ENCODE measurements around the gene ZNF778.

Gene ZNF778

DNA sequence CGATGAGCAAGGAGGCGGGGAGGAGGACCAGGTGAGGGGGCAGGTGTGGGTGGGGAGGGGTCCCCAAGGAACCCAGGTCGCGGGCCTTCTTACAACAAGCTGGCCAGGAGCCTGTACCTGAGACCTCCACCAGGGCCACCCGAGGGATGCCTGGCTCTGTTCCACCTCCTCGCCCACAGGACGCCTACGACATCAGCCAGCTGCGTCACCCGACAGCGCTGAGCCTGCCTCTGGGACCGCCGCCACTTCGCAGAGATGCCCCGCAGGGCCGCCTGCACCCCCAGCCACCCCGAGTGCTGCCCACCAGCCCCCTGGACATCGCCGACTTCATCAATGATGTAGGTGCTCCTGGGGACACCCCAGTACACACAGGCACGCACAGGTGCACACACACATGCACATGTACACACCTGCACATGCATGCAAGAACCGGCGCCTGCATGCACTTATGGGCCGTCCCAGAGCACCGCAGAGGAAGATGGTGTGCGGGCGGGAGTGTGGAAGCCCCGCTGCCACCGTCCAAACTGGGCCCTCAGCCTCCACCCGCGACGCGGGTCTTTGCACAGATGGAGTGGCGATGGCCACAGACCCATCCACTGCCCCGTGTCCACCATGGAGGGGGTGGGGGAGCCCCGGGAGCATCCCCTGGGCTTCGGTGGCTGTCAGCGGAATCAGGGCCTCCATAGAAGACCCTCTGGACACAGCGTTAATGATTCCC lies 23.8 kb upstream of the ZNF778 start:
- FAIRE-seq (no peak), DNase-seq (ENCODE audit: insufficient read length, low spot score) (no peak)
- no peak for TF ChIP-seq PAX5 (IDR thresholded peaks at IDR 0.05; ENCODE audit: insufficient read depth, low read length, severe bottlenecking)
- no peak for TF ChIP-seq POLR2A (IDR thresholded peaks at IDR 0.05; ENCODE audit: low read depth, low read length)
- no peak for TF ChIP-seq POLR2AphosphoS5 (IDR thresholded peaks at IDR 0.05; ENCODE audit: low read depth, low read length)
- TF ChIP-seq POU2F2 (IDR thresholded peaks at IDR 0.05; ENCODE audit: low read depth, low read length): no peak
- no peak for TF ChIP-seq TAF1 (IDR thresholded peaks at IDR 0.05; ENCODE audit: low read depth, low read length)
- TF ChIP-seq SPI1 (IDR thresholded peaks at IDR 0.05; ENCODE audit: low read depth, low read length): no peak

DNA sequence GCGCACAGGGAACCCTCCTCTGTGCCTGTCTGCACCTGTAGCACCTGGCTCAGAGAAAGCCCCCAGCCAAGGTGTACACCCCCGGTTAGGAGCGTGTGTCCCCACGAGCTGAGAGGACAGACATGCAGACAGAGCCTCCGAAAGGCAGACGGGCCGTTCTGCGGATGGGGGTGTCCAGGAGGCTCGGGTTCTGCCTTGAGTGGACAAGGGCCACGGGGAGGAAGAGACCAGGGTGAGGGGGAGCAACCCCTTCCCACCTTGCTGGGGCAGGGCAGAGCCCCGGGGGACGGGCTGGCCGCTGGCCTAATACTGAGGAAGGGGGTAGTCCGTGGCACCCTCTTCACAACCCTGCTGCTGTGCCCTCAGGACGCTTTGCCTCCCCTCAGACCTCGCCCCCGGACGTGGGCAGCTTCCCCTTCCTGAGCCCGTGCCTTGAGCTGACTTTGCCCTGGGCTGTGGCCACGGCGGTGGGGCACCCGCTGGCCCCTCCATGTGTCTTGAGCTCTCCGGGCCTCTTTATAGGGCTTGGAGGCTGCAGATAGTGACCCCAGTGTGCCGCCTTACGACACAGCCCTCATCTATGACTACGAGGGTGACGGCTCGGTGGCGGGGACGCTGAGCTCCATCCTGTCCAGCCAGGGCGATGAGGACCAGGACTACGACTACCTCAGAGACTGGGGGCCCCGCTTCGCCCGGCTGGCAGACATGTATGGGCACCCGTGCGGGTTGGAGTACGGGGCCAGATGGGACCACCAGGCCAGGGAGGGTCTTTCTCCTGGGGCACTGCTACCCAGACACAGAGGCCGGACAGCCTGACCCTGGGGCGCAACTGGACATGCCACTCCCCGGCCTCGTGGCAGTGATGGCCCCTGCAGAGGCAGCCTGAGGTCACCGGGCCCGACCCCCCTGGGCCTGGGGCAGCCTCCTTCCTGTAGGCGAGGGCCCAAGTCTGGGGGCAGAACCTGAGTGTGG lies 22.9 kb upstream of the ZNF778 start:
- FAIRE-seq (no peak), DNase-seq (ENCODE audit: insufficient read length, low spot score) (no peak)
- TF ChIP-seq SPI1 (IDR thresholded peaks at IDR 0.05; ENCODE audit: low read depth, low read length) (no peak), POLR2AphosphoS5 (IDR thresholded peaks at IDR 0.05; ENCODE audit: low read depth, low read length) (no peak), POU2F2 (IDR thresholded peaks at IDR 0.05; ENCODE audit: low read depth, low read length) (no peak), POLR2A (IDR thresholded peaks at IDR 0.05; ENCODE audit: low read depth, low read length) (no peak), TAF1 (IDR thresholded peaks at IDR 0.05; ENCODE audit: low read depth, low read length) (no peak)

DNA sequence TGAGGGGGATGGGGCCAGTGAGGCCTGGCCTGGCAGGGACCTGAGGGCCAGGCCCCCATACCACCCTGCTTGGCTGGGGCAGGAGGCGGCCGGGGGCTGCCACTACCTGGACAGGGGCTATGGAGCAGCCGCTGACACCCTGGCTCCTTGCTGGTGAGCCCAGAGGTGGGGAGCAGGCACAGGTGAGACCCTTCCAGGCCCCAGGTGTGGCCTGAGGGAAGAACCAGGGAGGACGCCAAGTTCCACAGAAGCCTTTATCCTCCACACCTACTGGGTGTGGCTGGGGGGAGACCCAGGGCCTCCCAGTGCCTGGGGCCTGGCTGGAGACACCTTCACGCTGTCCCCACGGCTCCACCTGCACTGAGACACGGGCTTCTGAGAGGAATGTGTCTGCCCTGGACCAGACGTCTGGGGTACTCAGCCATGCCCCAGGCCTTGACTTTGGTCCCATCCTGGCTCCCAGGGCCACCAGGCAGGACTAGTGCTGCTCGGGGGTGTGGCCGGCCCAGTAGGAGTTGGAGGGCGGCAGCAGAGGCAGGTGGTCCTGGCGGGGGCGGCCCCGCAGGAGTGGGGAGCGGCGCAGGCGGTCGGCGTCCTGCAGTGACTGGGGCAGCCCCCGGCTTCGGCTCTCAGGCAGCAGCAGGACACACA lies 21.9 kb upstream of the ZNF778 start:
- FAIRE-seq (no peak), DNase-seq (ENCODE audit: insufficient read length, low spot score) (no peak)
- no peak for TF ChIP-seq POLR2A (IDR thresholded peaks at IDR 0.05; ENCODE audit: low read depth, low read length)
- no peak for TF ChIP-seq PAX5 (IDR thresholded peaks at IDR 0.05; ENCODE audit: insufficient read depth, low read length, severe bottlenecking)
- TF ChIP-seq POU2F2 (IDR thresholded peaks at IDR 0.05; ENCODE audit: low read depth, low read length): no peak
- no peak for TF ChIP-seq SPI1 (IDR thresholded peaks at IDR 0.05; ENCODE audit: low read depth, low read length)
- TF ChIP-seq TAF1 (IDR thresholded peaks at IDR 0.05; ENCODE audit: low read depth, low read length): no peak
- TF ChIP-seq POLR2AphosphoS5 (IDR thresholded peaks at IDR 0.05; ENCODE audit: low read depth, low read length): no peak

DNA sequence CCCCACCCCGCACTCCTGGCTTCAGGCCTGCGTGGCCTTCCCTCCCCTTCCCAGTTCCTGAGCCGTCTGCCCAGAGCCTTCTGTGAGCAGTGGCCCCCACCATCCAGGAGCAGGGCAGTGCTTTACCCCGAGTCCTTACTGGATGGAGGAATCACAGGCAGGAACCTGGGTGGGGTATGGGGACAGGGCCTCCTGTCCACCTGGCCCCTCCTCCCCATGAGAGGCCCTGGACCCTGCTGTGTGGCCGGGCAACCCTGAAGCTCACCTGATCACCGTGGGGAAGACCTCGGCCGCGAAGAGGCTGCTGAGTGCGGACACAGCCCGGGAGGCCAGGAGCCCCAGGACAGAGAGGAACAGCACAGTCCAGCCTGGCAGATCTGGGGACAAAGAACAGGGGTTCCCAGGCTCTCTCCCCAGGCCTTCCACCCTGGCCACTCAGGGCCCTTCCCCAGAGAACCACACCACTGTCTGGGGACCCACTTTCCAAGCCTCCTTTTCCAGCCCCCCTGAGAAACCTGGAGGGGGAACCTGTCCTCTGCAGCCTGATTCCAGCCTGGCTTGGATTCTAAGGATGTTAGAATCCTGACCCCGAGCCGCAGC lies 20.4 kb upstream of the ZNF778 start:
- FAIRE-seq: no peak
- DNase-seq (ENCODE audit: insufficient read length, low spot score): no peak
- TF ChIP-seq POLR2A (IDR thresholded peaks at IDR 0.05; ENCODE audit: low read depth, low read length) (no peak), PAX5 (IDR thresholded peaks at IDR 0.05; ENCODE audit: insufficient read depth, low read length, severe bottlenecking) (no peak), POU2F2 (IDR thresholded peaks at IDR 0.05; ENCODE audit: low read depth, low read length) (no peak), SPI1 (IDR thresholded peaks at IDR 0.05; ENCODE audit: low read depth, low read length) (no peak), POLR2AphosphoS5 (IDR thresholded peaks at IDR 0.05; ENCODE audit: low read depth, low read length) (no peak), TAF1 (IDR thresholded peaks at IDR 0.05; ENCODE audit: low read depth, low read length) (no peak)

DNA sequence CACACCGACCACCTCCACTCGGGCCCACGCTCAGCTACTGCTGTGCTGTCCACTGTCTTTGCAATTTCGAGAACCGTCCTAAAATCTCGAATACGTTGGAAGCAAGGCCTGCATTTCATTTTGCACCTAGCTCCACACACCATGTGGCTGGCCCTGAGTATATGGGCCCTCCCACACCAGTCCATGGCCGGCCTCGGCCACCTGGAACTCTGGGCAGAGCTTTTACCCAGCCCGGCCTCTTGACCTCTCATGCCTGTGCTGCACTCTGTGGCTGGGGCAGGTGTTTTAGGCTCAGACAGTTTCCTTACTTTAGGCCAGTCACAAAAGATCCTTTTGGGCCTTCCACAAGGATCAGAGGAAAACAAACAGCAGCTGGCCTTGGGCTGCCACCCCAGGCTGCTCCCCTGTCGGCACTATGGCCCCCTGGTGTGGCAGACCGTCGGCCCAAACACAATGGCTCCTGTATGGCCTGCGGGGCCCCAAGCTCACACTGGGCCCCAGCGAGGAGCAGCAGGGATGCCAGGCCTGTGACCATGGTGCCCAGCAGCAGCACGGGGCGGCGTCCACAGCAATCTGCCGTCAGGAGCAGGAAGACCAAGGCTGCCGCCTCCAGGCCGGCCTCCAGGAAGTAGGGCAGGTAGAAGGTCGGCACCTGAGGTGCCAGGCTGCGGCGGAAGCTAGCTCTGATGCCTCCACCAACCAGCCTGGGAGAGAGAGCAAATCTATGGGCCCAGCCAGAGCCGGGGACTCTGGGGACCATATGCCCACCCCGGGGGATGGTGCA lies 19.7 kb upstream of the ZNF778 start:
- TF ChIP-seq POLR2AphosphoS5 (IDR thresholded peaks at IDR 0.05; ENCODE audit: low read depth, low read length) (no peak), POLR2A (IDR thresholded peaks at IDR 0.05; ENCODE audit: low read depth, low read length) (no peak), SPI1 (IDR thresholded peaks at IDR 0.05; ENCODE audit: low read depth, low read length) (no peak), TAF1 (IDR thresholded peaks at IDR 0.05; ENCODE audit: low read depth, low read length) (no peak), POU2F2 (IDR thresholded peaks at IDR 0.05; ENCODE audit: low read depth, low read length) (no peak), PAX5 (IDR thresholded peaks at IDR 0.05; ENCODE audit: insufficient read depth, low read length, severe bottlenecking) (no peak)
- FAIRE-seq: no peak
- no peak for DNase-seq (ENCODE audit: insufficient read length, low spot score)

DNA sequence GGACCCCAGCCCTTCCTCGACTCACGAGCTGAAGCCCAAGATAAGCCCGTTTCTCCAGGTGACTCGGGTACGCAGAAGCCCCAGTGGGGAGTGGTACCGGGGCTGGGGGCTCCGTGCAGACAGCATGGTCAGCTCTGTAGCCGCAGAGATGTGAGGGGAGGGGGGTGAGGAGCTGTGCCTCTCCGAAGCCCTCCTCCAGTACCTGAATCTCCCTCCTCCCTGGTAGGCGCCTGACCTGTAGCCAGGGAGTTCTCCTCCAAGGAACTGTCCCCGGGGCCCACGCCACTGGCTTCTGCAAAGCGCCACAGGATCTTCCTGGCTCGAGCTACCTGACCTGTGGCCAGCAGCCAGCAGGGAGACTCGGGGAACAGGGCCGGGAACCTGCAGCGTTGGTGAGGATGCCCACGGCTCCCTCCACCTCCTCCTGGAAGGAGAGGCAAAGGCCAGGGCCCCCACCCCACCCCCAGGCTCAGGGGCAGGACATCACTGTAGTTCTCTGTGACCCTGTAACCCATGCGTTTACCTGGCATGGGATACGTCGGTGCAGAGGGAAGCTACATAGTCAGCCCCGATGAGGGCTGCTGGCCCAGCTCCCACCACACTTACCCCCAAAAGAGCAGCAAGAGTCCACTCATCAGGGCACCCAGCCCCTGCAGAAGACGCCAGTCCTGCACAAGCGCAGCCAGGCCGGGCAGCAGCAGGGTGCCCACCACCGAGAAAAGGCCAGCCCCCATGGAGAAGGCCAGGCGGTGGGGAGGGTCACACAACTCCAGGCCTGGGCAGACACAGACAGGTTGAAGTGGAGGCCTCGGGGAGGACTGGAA lies 18.9 kb upstream of the ZNF778 start:
- TF ChIP-seq POU2F2 (IDR thresholded peaks at IDR 0.05; ENCODE audit: low read depth, low read length) (no peak), POLR2AphosphoS5 (IDR thresholded peaks at IDR 0.05; ENCODE audit: low read depth, low read length) (no peak), SPI1 (IDR thresholded peaks at IDR 0.05; ENCODE audit: low read depth, low read length) (no peak), POLR2A (IDR thresholded peaks at IDR 0.05; ENCODE audit: low read depth, low read length) (no peak), TAF1 (IDR thresholded peaks at IDR 0.05; ENCODE audit: low read depth, low read length) (no peak), PAX5 (IDR thresholded peaks at IDR 0.05; ENCODE audit: insufficient read depth, low read length, severe bottlenecking) (no peak)
- no peak for FAIRE-seq
- no peak for DNase-seq (ENCODE audit: insufficient read length, low spot score)

DNA sequence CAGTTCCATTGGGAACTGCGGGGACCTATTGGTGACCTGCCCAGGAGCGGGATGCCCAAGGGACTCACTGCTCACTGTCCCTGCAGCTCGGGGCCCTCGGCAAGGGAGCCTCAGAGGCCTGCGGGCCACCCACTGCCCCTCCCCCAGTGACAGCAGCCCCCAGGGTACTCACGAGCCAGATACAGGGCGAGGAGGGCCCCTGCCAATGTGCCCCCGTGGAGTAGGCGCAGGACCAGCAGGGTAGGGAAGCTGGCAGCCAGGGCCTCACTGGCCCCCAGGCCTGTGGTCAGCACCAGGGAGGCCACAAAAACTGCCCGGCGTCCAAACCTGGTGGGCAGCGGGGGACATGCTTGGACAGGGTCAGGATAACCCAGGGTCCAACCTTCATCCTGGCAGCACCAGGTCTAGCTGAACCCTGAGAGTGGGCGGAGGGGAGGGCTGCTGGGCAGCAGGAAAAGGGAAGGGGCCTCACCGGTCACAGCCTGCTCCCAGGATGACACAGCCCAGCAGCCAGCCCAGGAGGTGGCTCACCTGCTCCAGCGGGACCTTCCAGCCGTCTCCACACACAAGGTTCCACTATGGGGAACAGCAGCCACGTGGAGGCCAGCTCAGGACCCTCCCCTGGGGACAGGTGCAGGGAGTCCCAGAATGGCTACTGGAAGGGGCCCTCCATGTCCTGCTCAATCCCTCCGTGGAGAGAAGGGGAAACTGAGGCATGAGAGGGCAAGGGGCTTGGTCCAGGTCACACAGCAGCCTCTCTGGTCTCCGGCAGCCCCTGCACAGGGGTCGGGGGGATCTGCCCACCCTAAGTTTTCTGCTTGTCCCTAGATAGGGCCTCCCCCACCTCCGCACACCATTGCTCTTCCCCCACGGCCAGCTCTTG lies 18.0 kb upstream of the ZNF778 start:
- FAIRE-seq (no peak), DNase-seq (ENCODE audit: insufficient read length, low spot score) (no peak)
- TF ChIP-seq PAX5 (IDR thresholded peaks at IDR 0.05; ENCODE audit: insufficient read depth, low read length, severe bottlenecking) (no peak), POU2F2 (IDR thresholded peaks at IDR 0.05; ENCODE audit: low read depth, low read length) (no peak), POLR2A (IDR thresholded peaks at IDR 0.05; ENCODE audit: low read depth, low read length) (no peak), SPI1 (IDR thresholded peaks at IDR 0.05; ENCODE audit: low read depth, low read length) (no peak), TAF1 (IDR thresholded peaks at IDR 0.05; ENCODE audit: low read depth, low read length) (no peak), POLR2AphosphoS5 (IDR thresholded peaks at IDR 0.05; ENCODE audit: low read depth, low read length) (no peak)
